Measurements from ENCODE around the gene GNG2.
A peak's percentile ranks its signal among the peaks of the same experiment; 100 is the strongest.

GNG2 gene

DNA sequence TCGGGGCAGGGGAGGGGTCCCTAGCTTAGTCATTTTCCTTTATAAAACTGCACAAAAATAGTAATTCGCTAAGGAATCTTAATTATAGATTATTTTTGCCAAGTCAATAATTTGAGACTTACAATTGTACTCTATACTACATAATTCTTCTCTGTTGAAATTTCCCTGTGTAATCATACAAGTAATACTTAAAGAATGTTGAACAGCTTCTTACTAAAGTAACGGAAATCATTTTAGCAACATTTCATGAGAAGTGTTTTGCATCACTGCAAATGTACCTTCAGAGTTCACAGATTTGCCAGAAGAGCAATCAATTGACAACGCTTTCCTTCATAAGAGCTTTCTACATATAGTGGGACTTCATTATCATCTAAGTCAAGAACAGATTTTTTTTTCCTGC is 7.9 kb upstream of the GNG2 start:
- no peak overlapping the region for H3K4me3 ChIP-seq (ENCODE audit: low read depth, low read length)

GRCh38 chr14:51855234-51855633 is 5.2 kb upstream of the GNG2 start:
- H3K4me3 ChIP-seq (ENCODE audit: low read depth, low read length) = no peak overlapping the region

- H3K4me3 ChIP-seq (ENCODE audit: low read depth, low read length) = no peak overlapping the region
These were observed 3.6 kb upstream of the GNG2 start for GRCh38 chr14:51856792-51857296.

DNA sequence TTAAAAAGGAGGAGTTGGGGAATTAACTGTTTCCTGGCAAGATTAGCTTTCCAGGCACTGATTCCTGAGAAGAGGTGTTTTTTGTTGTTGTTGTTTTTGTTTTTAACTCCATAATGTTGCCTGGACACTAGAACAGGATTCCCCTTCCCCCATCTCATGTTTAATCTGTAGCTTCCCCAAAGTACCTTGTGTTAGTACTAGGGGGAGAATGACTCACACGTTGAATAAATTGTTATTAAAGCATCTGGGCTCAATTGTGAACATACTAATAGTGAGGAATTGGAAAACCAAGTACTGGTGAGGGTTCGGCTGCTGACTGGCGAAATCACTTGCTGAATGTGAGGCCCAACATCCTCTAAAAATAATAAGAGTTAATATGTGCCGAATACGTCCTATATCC is 1.3 kb upstream of the GNG2 start:
- H3K4me3 ChIP-seq (ENCODE audit: low read depth, low read length) = no peak overlapping the region

GRCh38 chr14:51860825-51861499 is 550 bp downstream of the GNG2 start:
- peak overlapping the region; percentile 70 for H3K4me3 ChIP-seq (ENCODE audit: low read depth, low read length)

- H3K4me3 ChIP-seq (ENCODE audit: low read depth, low read length) = no peak overlapping the region
These were observed 1.9 kb downstream of the GNG2 start for GRCh38 chr14:51862176-51862796.

GRCh38 chr14:51862860-51863259 is 2.4 kb downstream of the GNG2 start:
- H3K4me3 ChIP-seq (ENCODE audit: low read depth, low read length) = no peak overlapping the region

GRCh38 chr14:51865953-51866747 is 5.7 kb downstream of the GNG2 start:
- no peak overlapping the region for H3K4me3 ChIP-seq (ENCODE audit: low read depth, low read length)

DNA sequence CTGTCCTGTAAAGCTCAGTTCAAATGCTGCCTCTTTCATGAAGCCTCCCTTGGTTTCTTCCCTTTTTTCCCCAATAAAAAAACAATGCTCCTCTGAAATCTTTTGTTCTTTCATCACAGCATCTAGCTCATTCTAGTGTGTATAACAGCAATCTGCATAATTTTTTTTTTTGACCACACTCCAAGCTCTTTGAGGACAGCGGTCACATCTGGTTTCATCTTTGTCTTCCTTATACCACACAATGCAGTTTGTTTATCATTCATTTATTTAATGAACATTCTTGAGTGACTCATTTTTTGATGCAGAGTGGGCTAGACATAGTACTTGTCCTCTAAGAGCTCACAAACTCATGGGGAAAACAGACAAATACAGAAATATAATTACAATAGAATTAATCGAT is 7.3 kb downstream of the GNG2 start:
- H3K4me3 ChIP-seq (ENCODE audit: low read depth, low read length) = no peak overlapping the region

GRCh38 chr14:51868405-51868804 is 8.0 kb downstream of the GNG2 start:
- no peak overlapping the region for H3K4me3 ChIP-seq (ENCODE audit: low read depth, low read length)

DNA sequence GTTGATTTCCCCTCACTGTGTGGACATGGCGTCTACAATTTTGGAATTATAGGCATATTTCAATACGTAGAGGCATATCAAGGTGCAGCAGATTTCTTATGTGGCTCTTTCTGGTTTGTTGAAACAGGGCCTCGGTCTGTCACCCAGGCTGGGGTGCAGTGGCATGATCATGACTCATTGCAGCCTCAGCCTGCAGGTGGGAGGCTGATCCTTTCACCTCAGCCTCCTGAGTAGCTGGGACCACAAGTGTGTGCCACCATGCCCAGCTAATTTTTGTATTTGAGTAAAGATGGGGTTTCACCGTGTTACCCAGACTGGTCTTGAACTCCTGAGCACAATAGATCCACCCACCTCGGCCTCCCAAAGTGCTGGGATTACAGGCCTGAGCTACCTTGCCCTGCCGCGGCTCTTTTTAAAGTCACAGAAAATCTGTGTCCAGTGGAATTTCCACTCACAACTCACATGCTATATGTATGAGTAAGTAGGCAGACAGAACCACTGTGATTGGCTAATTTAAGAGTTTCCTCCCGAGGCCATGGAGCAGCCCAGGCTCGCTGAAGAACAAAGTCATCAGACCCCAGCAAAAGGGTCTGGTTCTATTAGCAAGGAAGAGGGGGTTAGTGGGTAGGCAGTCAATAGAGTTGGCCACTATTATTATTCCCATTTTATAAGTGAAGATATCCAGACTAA is 9.1 kb downstream of the GNG2 start:
- H3K4me3 ChIP-seq (ENCODE audit: low read depth, low read length) = no peak overlapping the region

DNA sequence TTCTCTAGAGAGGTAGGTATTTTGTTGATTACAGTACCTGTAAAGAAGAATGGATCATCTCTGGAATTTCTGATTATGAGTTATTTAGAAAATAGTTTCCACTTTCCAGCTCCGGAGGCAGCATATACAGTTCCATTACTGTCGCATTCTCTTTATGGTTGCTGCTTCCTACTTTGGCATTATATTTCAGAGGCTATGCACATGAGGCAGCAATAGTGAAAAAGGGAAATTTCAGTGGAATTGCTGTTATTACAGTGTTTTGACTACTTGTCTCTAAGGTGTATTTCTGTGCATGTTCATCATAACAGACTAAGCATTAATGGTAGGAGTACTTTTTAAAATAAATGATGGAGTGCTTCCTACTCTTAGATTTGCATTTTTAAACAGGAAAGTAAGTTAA is 10.2 kb downstream of the GNG2 start:
- H3K4me3 ChIP-seq (ENCODE audit: low read depth, low read length) = no peak overlapping the region

DNA sequence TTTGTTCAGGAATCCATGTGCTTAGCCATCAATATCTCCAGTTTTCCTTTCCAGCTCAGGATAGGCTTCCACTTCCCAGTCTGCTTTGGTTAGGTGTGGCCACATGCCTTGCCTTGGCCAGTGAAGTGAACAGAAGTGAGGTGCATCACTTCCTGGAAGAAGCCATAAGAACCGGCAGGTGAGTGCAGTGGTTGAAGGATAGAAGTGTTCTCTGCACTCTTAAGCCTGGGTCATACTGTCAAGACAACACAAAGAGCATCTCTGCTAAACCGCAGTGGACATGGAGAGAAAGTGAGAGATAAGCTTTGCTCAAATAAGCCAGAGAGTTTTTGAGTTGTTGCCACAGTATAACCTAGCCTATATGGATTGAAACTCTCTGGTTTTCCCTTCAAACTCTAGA is 11.4 kb downstream of the GNG2 start:
- H3K4me3 ChIP-seq (ENCODE audit: low read depth, low read length) = no peak overlapping the region

GRCh38 chr14:51872396-51872795 is 12.0 kb downstream of the GNG2 start:
- no peak overlapping the region for H3K4me3 ChIP-seq (ENCODE audit: low read depth, low read length)

DNA sequence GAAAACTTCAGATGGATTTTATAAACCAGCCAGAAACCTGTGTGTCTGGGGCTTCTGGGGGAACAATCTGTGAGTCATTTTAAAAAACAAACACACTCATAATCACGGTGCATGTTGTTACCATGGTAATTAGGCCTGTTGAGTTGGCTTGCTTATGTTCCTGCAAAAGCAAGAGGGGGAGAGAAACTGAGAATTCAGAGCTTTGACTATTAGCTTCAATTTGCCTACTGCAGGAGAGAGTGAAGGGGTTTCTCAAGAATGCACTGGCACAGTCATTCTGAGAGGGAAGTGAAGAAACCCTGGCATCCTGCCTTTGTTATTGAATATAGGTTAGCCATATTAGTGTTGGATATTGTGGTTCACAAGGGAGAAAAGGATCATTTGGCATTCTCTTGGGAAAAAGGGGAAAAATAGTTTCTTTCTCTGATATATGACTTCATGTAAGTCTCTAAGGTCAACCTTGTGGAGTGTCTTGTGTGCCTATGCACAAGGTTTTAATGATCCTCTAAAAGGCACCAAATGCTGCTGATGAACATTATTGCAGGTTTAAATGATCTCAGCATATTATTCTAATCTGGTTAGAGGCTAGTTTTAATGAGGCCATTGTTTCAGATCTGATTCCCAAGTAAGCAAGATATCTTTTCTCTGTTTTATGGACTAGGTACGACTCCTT is 12.9 kb downstream of the GNG2 start:
- no peak overlapping the region for H3K4me3 ChIP-seq (ENCODE audit: low read depth, low read length)

GRCh38 chr14:51877810-51878209 is 17.4 kb downstream of the GNG2 start:
- no peak overlapping the region for H3K4me3 ChIP-seq (ENCODE audit: low read depth, low read length)

- H3K4me3 ChIP-seq (ENCODE audit: low read depth, low read length) = no peak overlapping the region
These were observed 18.8 kb downstream of the GNG2 start for GRCh38 chr14:51879170-51879569.

DNA sequence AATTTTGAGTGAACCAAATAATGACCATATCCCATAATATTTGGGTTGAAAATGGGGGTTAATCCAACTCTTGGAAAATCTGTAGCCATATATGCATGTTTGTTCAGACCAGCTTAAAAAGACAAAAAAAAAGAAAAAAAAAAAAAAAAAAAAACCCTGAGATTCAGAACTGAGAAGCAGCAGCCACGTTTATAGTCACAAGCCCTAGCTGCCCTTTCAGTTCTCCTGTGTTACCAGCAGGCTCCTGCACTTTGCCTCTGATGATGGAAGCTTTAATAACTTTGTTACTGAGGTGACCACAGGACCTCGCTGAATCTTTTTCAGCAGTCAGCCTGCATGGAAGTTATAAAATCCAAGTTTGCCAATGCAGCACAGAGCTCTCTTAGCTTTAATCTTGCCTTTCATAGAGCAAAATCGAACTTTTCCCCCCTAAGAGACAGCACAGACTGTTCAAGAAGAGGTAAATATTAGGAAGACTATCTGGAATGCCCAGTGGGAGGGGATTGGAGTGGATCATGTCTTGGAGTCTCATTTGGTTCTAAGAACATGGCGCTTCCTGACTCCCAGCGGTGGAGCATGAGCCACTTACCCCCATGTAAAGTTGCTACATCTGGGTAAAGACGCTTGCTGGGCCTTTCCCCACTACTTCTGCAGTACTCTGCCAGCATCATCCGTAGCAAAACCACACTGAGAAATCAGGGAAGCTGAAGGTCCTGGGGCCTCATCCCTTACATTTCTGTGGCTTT is 20.6 kb downstream of the GNG2 start:
- H3K4me3 ChIP-seq (ENCODE audit: low read depth, low read length) = no peak overlapping the region

GRCh38 chr14:51881636-51882035 is 21.2 kb downstream of the GNG2 start:
- no peak overlapping the region for H3K4me3 ChIP-seq (ENCODE audit: low read depth, low read length)

DNA sequence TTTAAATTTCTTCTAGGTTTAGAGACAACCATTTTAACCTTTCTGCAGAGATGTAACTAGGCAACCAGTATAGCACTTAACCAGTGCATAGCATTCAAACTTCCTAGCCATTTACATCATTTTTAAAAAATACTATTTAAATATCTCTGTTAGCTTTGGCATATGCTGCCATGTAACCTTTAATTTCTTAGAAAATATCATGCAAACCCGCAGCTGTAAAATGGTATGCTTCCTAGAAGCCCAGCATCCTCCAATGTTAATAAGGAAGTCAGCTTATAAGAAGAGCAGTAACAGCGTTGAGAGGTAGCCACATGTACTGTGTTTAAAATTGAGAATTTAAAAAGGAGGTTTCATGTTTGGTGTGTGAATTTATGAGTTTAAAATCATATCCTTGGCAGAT is 22.8 kb downstream of the GNG2 start:
- no peak overlapping the region for H3K4me3 ChIP-seq (ENCODE audit: low read depth, low read length)

Data from iPS-11a (cell line).